Stromal cell of bone marrow (primary cell): ENCODE measurements around the gene CES1.
"Not testable (repeated sequence)": the region's sequence is repeated elsewhere in the genome, so short reads cannot be mapped to it uniquely, and the experiment has no call there.

Experiments used
- DNase-seq: peaks from one replicate; pipeline ENCODE4 v3.0.0-alpha.2; 2012; ENCODE audit warnings: low read depth

The CES1 gene

GRCh38 chr16:55830658-55831294 is 2.1 kb downstream of the CES1 start:
- DNase-seq = no peak

GRCh38 chr16:55829232-55829631 is 3.7 kb downstream of the CES1 start:
- DNase-seq = not testable (repeated sequence)

GRCh38 chr16:55828680-55829079 is 4.2 kb downstream of the CES1 start:
- no peak for DNase-seq

GRCh38 chr16:55825115-55825728 is 7.7 kb downstream of the CES1 start:
- DNase-seq = no peak

- DNase-seq = no peak
These were observed 8.4 kb downstream of the CES1 start for GRCh38 chr16:55824473-55825000.

GRCh38 chr16:55822280-55822810 is 10.6 kb downstream of the CES1 start:
- no peak for DNase-seq

- DNase-seq = no peak
These were observed 11.7 kb downstream of the CES1 start for GRCh38 chr16:55821210-55821609.

GRCh38 chr16:55820615-55821014 is 12.3 kb downstream of the CES1 start:
- no peak for DNase-seq

GRCh38 chr16:55817236-55817912 is 15.5 kb downstream of the CES1 start:
- DNase-seq = no peak

- DNase-seq = not testable (repeated sequence)
These were observed 16.7 kb downstream of the CES1 start for GRCh38 chr16:55816222-55816621.

GRCh38 chr16:55815320-55815719 is 17.6 kb downstream of the CES1 start:
- DNase-seq = no peak

GRCh38 chr16:55814174-55814573 is 18.7 kb downstream of the CES1 start:
- not testable (repeated sequence) for DNase-seq

GRCh38 chr16:55813730-55814129 is 19.2 kb downstream of the CES1 start:
- DNase-seq = not testable (repeated sequence)

GRCh38 chr16:55812951-55813350 is 19.9 kb downstream of the CES1 start:
- DNase-seq = no peak

- no peak for DNase-seq
These were observed 21.1 kb downstream of the CES1 start for GRCh38 chr16:55811811-55812210.

GRCh38 chr16:55810451-55810961 is 22.4 kb downstream of the CES1 start:
- no peak for DNase-seq

- no peak for DNase-seq
These were observed 23.0 kb downstream of the CES1 start for GRCh38 chr16:55809851-55810250.

- DNase-seq = no peak
These were observed 23.5 kb downstream of the CES1 start for GRCh38 chr16:55809386-55809785.

GRCh38 chr16:55808286-55808685 is 24.6 kb downstream of the CES1 start:
- DNase-seq = not testable (repeated sequence)

- not testable (repeated sequence) for DNase-seq
These were observed 27.8 kb downstream of the CES1 start for GRCh38 chr16:55805104-55805503.

GRCh38 chr16:55803681-55804080 is 29.2 kb downstream of the CES1 start:
- not testable (repeated sequence) for DNase-seq

GRCh38 chr16:55792934-55793374 is 39.9 kb downstream of the CES1 start:
- DNase-seq = not testable (repeated sequence)
